Stimulated activated CD4-positive, alpha-beta T cell treated with anti-CD3 and anti-CD28 coated beads, TNF-alpha, amount 100 ng/mL, for 1 hour (primary cell): ENCODE measurements around the gene CEACAM1.
A peak's percentile ranks its signal among the peaks of the same experiment; 100 is the strongest.
"Not testable (repeated sequence)": the region's sequence is repeated elsewhere in the genome, so short reads cannot be mapped to it uniquely, and the experiment has no call there.

Experiments used
- DNase-seq, 3 donors: peaks; one replicate each; pipeline ENCODE4 v3.0.0-alpha.2; 2020; ENCODE audit warnings: low read depth in 3 of 3, low spot score in 1 of 3

The CEACAM1 gene

GRCh38 chr19:42549067-42549466 lies 20.8 kb upstream of the CEACAM1 start:
- not testable (repeated sequence) for DNase-seq

- no peak for DNase-seq
Observed at GRCh38 chr19:42548552-42548951, 20.3 kb upstream of the CEACAM1 start.

GRCh38 chr19:42547929-42548328 lies 19.6 kb upstream of the CEACAM1 start:
- DNase-seq, result no peak

- DNase-seq, result no peak
Observed at GRCh38 chr19:42546831-42547500, 18.7 kb upstream of the CEACAM1 start.

GRCh38 chr19:42544146-42544545 lies 15.9 kb upstream of the CEACAM1 start:
- DNase-seq, result no peak

GRCh38 chr19:42542791-42543190 lies 14.5 kb upstream of the CEACAM1 start:
- no peak for DNase-seq

- DNase-seq, result no peak
Observed at GRCh38 chr19:42540071-42540553, 11.8 kb upstream of the CEACAM1 start.

GRCh38 chr19:42538841-42539709 lies 10.8 kb upstream of the CEACAM1 start:
- DNase-seq, result no peak

GRCh38 chr19:42535276-42535675 lies 7.0 kb upstream of the CEACAM1 start:
- not testable (repeated sequence) for DNase-seq

GRCh38 chr19:42534391-42534790 lies 6.1 kb upstream of the CEACAM1 start:
- DNase-seq, result no peak

GRCh38 chr19:42532891-42533290 lies 4.6 kb upstream of the CEACAM1 start:
- DNase-seq, result no peak

- no peak for DNase-seq
Observed at GRCh38 chr19:42531313-42531712, 3.0 kb upstream of the CEACAM1 start.

GRCh38 chr19:42529248-42529764 lies 1.0 kb upstream of the CEACAM1 start:
- DNase-seq, result peak; percentile 31 to 51 (median 48)

- no peak for DNase-seq
Observed at GRCh38 chr19:42524943-42525342, 3.3 kb downstream of the CEACAM1 start.

GRCh38 chr19:42524250-42524649 lies 4.0 kb downstream of the CEACAM1 start:
- DNase-seq, result no peak

- DNase-seq, result not testable (repeated sequence)
Observed at GRCh38 chr19:42522262-42522661, 6.0 kb downstream of the CEACAM1 start.

- no peak for DNase-seq
Observed at GRCh38 chr19:42521346-42522030, 6.8 kb downstream of the CEACAM1 start.

- no peak for DNase-seq
Observed at GRCh38 chr19:42519108-42519507, 9.2 kb downstream of the CEACAM1 start.

GRCh38 chr19:42516771-42517170 lies 11.5 kb downstream of the CEACAM1 start:
- no peak for DNase-seq

- DNase-seq, result no peak
Observed at GRCh38 chr19:42515241-42515832, 12.9 kb downstream of the CEACAM1 start.

GRCh38 chr19:42514449-42514848 lies 13.8 kb downstream of the CEACAM1 start:
- DNase-seq, result no peak
